Neuronal stem cell (in vitro differentiated cells): ENCODE results near the gene DHX16. TPM values are rescaled to one million over a fixed set of nuclear protein-coding genes. Genes with fewer than 3 reads are reported as not detected.
A peak's percentile ranks its signal among the peaks of the same experiment; 100 is the strongest.
"Not testable (repeated sequence)": the region's sequence is repeated elsewhere in the genome, so short reads cannot be mapped to it uniquely, and the experiment has no call there.

ENCODE experiments used
- DNase-seq: peaks from one replicate; pipeline ENCODE4 v3.0.0-alpha.2; 2013; ENCODE audit warnings: low spot score
- H2AFZ ChIP-seq: one replicate; pipeline ENCODE4 v1.6.1; 2013; ENCODE audit warnings: mild to moderate bottlenecking, low read length, inconsistent platforms
- H2AK5ac ChIP-seq: 2 replicates; pipeline ENCODE4 v1.6.1; 2013; ENCODE audit warnings: low read depth, mild to moderate bottlenecking, inconsistent platforms, low read length, moderate library complexity, mixed read lengths
- H2BK120ac ChIP-seq: 2 replicates; pipeline ENCODE4 v1.6.1; 2013; ENCODE audit warnings: low read depth, mild to moderate bottlenecking, inconsistent platforms, low read length, moderate library complexity, mixed read lengths
- H2BK12ac ChIP-seq: one replicate; pipeline ENCODE4 v1.6.1; 2013; ENCODE audit warnings: low read length, inconsistent platforms
- H2BK15ac ChIP-seq: 2 replicates; pipeline ENCODE4 v1.6.1; 2013; ENCODE audit warnings: mild to moderate bottlenecking, low read length, inconsistent platforms, mixed read lengths
- H2BK5ac ChIP-seq: one replicate; pipeline ENCODE4 v1.6.1; 2013; ENCODE audit warnings: inconsistent platforms, mild to moderate bottlenecking, low read length, moderate library complexity
- H3K14ac ChIP-seq: one replicate; pipeline ENCODE4 v1.6.1; 2013; ENCODE audit warnings: low read length, inconsistent platforms
- H3K18ac ChIP-seq: 2 replicates; pipeline ENCODE4 v1.6.1; 2013; ENCODE audit warnings: low read length, inconsistent platforms
- H3K23ac ChIP-seq: 2 replicates; pipeline ENCODE4 v1.6.1; 2013; ENCODE audit warnings: low read depth, mild to moderate bottlenecking, mixed read lengths, low read length, inconsistent platforms; ENCODE audit not compliant: poor library complexity
- H3K27ac ChIP-seq: replicated peaks from 3 replicates; pipeline ENCODE4 v1.5.1; 2013; ENCODE audit warnings: low read length, inconsistent platforms
- H3K27me3 ChIP-seq, 3 experiments: 2 replicates each; pipeline ENCODE4 v1.6.1; 2013; ENCODE audit warnings: low read length in 3 of 3, mild to moderate bottlenecking in 2 of 3, inconsistent platforms in 1 of 3, low read depth in 1 of 3, mixed read lengths in 1 of 3, moderate library complexity in 1 of 3; ENCODE audit not compliant: control insufficient read depth in 3 of 3, insufficient read depth in 3 of 3
- H3K36me3 ChIP-seq, 2 donors: replicated peaks in 1 of 2; 2 replicates each; pipeline ENCODE4 v1.6.1; 2013; ENCODE audit warnings: low read length in 2 of 2; ENCODE audit not compliant: control insufficient read depth in 2 of 2, insufficient read depth in 2 of 2
- H3K4ac ChIP-seq: 2 replicates; pipeline ENCODE4 v1.6.1; 2013; ENCODE audit warnings: inconsistent platforms, mild to moderate bottlenecking, low read length, moderate library complexity
- H3K4me1 ChIP-seq, 2 donors: 1 replicate in 1 of 2; 2 replicates in 1 of 2; pipeline ENCODE4 v1.6.1; 2013; ENCODE audit warnings: low read length in 2 of 2, low read depth in 1 of 2; ENCODE audit not compliant: control insufficient read depth in 2 of 2, insufficient read depth in 1 of 2
- H3K4me2 ChIP-seq: one replicate; pipeline ENCODE4 v1.6.1; 2013; ENCODE audit warnings: mild to moderate bottlenecking, low read length, inconsistent platforms; ENCODE audit not compliant: insufficient read depth, poor library complexity, severe bottlenecking
- H3K4me3 ChIP-seq, 2 donors: 2 replicates each; pipeline ENCODE4 v1.5.1; 2013; ENCODE audit warnings: low read length in 2 of 2, mild to moderate bottlenecking in 2 of 2, inconsistent platforms in 1 of 2, moderate library complexity in 1 of 2
- H3K79me1 ChIP-seq: one replicate; pipeline ENCODE4 v1.6.1; 2013; ENCODE audit warnings: low read depth, mild to moderate bottlenecking, inconsistent platforms, low read length, moderate library complexity
- H3K9ac ChIP-seq: one replicate; pipeline ENCODE4 v1.6.1; 2013; ENCODE audit warnings: mild to moderate bottlenecking, low read depth, low read length, inconsistent platforms; ENCODE audit not compliant: poor library complexity
- H3K9me3 ChIP-seq, 2 donors: replicated peaks in 1 of 2; 2 replicates each; pipeline versions ENCODE3 to v1.6.1; 2013; ENCODE audit warnings: low read length in 2 of 2, mild to moderate bottlenecking in 2 of 2, inconsistent platforms in 1 of 2, low read depth in 1 of 2, mixed read lengths in 1 of 2, moderate library complexity in 1 of 2; ENCODE audit not compliant: control insufficient read depth in 2 of 2, insufficient read depth in 1 of 2
- H4K8ac ChIP-seq: one replicate; pipeline ENCODE4 v1.6.1; 2013; ENCODE audit warnings: low read depth, mild to moderate bottlenecking, inconsistent platforms, low read length, moderate library complexity
- H4K91ac ChIP-seq: one replicate; pipeline ENCODE4 v1.6.1; 2013; ENCODE audit warnings: low read length, low read depth, mild to moderate bottlenecking, inconsistent platforms; ENCODE audit not compliant: poor library complexity
- WGBS, 2 donors: extraction: QIAGEN DNeasy Blood & Tissue Kit; methylation state at CpG; one replicate each; pipeline ENCODE4 v1.1.7; 2013; ENCODE audit warnings: missing lambda C conversion rate in 2 of 2, mixed read lengths in 1 of 2; ENCODE audit not compliant: insufficient read length in 2 of 2, insufficient replicate concordance in 1 of 2; ENCODE audit errors: extremely low coverage in 2 of 2; 5-methylcytosine and 5-hydroxymethylcytosine counted together
- polyA plus RNA-seq, 2 experiments: library from polyadenylated mRNA; stranded (reverse); fragments of 200-250 nt; gene quantifications; one replicate each; pipeline ENCODE4 v1.2.3, GENCODE V29; 2013

The DHX16 gene
- polyA plus RNA-seq (2013, experiment 1 of 2) = 16.0 TPM
- 14.8 TPM for polyA plus RNA-seq (2013, experiment 2 of 2)

GRCh38 chr6:30672445-30673253 lies at the start of gene DHX16:
Gene DHX16, minus strand, starts transcription at chr6:30673006. Its CDS starts 165 bp downstream, at chr6:30672841.
- Histone ChIP-seq H4K91ac (no peak within 1 kb of the TSS), H3K27me3 (no peaks in the 10 kb centered on the region), H3K14ac (peak within 1 kb of the TSS; percentile 83), H4K8ac (no peak within 1 kb of the TSS), H3K4me2 (peak within 1 kb of the TSS; percentile 79), H3K79me1 (peaks cover 7% of the 10 kb centered on the region), H3K36me3 (peaks cover 27 to 50% of the 10 kb centered on the region in 2 donors), H3K4me1 (peaks cover 0 to 4% of the 10 kb centered on the region in 2 donors), H2AK5ac (peak within 1 kb of the TSS; percentile 58), H2BK15ac (no peak within 1 kb of the TSS), H3K18ac (peak within 1 kb of the TSS; percentile 79), H3K23ac (peak within 1 kb of the TSS; percentile 76), H2AFZ (peak within 1 kb of the TSS; percentile 87), H3K4ac (no peak within 1 kb of the TSS), H3K27ac (peak within 1 kb of the TSS; percentile 54), H3K9me3 (no peaks in the 10 kb centered on the region), H3K4me3 (peak within 1 kb of the TSS; percentile 85 to 97), H2BK12ac (no peak within 1 kb of the TSS), H2BK120ac (no peak within 1 kb of the TSS), H3K9ac (peak within 1 kb of the TSS; percentile 99), H2BK5ac (peak within 1 kb of the TSS; percentile 88)
- no CpG with 5 or more reads among the region's 57 CpGs for WGBS, 2 donors
- DNase-seq = peak; percentile 94

- not testable (repeated sequence) for H2BK15ac ChIP-seq, H3K79me1 ChIP-seq, H3K9me3 ChIP-seq, H4K91ac ChIP-seq, H2BK12ac ChIP-seq, H3K27me3 ChIP-seq, H2AK5ac ChIP-seq, H2BK120ac ChIP-seq, DNase-seq, H4K8ac ChIP-seq, H2AFZ ChIP-seq, H3K4ac ChIP-seq
- H3K4me2 ChIP-seq = peak overlapping the region; percentile 69
- H3K36me3 ChIP-seq = peaks cover 40 to 53% of the 10 kb centered on the region in 2 donors
- H3K4me3 ChIP-seq = peak overlapping the region; percentile 88 to 98
- no CpG with 5 or more reads among the region's 10 CpGs for WGBS, 2 donors
- peak overlapping the region; percentile 50 for H3K14ac ChIP-seq
- peak overlapping the region; percentile 87 for H3K23ac ChIP-seq
- peak overlapping the region; percentile 89 for H2BK5ac ChIP-seq
- H3K27ac ChIP-seq = peak overlapping the region; percentile 77
- peak overlapping the region; percentile 90 for H3K18ac ChIP-seq
- H3K9ac ChIP-seq = peak overlapping the region; percentile 88
- peaks cover 11 to 24% of the 10 kb centered on the region in 2 donors for H3K4me1 ChIP-seq
Observed at GRCh38 chr6:30722025-30722279, 49.1 kb upstream of the DHX16 start.

DNA sequence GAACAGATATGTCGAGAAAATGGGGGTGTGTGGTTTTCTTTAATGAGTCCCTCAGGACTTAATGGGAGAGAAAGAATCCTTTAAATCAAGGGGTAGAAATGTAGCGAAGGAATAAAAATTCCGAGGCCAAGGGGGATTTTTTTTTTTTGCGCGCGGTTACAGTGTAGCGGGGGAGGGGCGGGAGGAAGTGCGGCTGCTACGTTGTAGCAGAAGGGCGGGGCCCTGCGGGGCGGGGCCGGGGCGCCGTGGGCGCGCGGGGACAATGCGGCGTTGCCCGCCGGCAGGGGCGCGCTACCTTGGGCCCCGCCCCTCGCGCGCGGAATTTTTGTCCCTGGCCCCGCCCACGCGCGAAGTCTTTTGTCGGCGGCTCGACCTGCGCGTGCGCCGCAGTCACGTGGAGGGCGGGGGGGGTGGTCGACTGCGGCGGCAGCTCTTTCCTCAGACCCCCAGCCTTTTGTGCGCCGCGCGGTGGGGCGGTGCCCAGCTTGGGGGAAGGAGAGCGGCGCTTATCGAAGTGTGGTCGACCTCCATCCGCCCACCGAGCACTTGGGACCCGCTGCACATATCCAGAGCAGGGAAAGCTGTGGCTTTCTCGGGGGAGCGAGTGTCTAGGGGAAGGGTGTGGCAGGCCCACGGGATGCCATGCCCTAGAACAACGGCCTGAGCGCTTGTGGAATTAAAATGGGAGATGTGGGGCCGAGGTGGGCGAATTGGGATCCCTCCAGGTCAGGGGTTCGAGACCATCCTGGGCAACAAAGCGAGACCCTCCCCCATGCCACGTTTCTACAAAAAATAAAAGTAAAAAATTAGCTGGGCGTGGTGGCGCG lies 48.6 kb upstream of the DHX16 start:
- Histone ChIP-seq H3K18ac (peak overlapping the region; percentile 90), H4K8ac (peak overlapping the region; percentile 26), H2BK12ac (no peak overlapping the region), H2BK120ac (no peak overlapping the region), H2AFZ (no peak overlapping the region), H3K14ac (peak overlapping the region; percentile 50), H3K4me2 (peak overlapping the region; percentile 69), H3K27ac (peak overlapping the region; percentile 89), H2BK5ac (peak overlapping the region; percentile 89), H2BK15ac (peak overlapping the region; percentile 73), H3K4ac (no peak overlapping the region), H3K36me3 (peaks cover 40 to 48% of the 10 kb centered on the region in 2 donors), H3K4me3 (peak overlapping the region; percentile 89 to 98), H3K9me3 (no peaks in the 10 kb centered on the region), H3K9ac (peak overlapping the region; percentile 88), H3K79me1 (peaks cover 8% of the 10 kb centered on the region), H4K91ac (no peak overlapping the region), H3K23ac (peak overlapping the region; percentile 87), H2AK5ac (no peak overlapping the region), H3K4me1 (peaks cover 13 to 28% of the 10 kb centered on the region in 2 donors), H3K27me3 (no peaks in the 10 kb centered on the region)
- peak; percentile 95 for DNase-seq
- WGBS, 2 donors = no CpG with 5 or more reads among the region's 71 CpGs

GRCh38 chr6:30720738-30721197 lies 48.0 kb upstream of the DHX16 start:
- Histone ChIP-seq H2AFZ (no peak overlapping the region), H2BK15ac (no peak overlapping the region), H2BK120ac (no peak overlapping the region), H3K9ac (peak overlapping the region; percentile 78), H3K23ac (no peak overlapping the region), H3K14ac (no peak overlapping the region), H3K9me3 (no peaks in the 10 kb centered on the region), H3K4ac (no peak overlapping the region), H4K91ac (no peak overlapping the region), H3K36me3 (peaks cover 36 to 43% of the 10 kb centered on the region in 2 donors), H3K18ac (peak overlapping the region; percentile 3), H3K79me1 (peaks cover 8% of the 10 kb centered on the region), H2AK5ac (peak overlapping the region; percentile 1), H3K4me3 (peak overlapping the region; percentile 89 to 98), H2BK5ac (no peak overlapping the region), H4K8ac (no peak overlapping the region), H2BK12ac (no peak overlapping the region), H3K4me1 (peaks cover 15 to 30% of the 10 kb centered on the region in 2 donors), H3K27me3 (no peaks in the 10 kb centered on the region), H3K4me2 (peak overlapping the region; percentile 26), H3K27ac (peak overlapping the region; percentile 89)
- no peak for DNase-seq
- WGBS, 2 donors = no CpG with 5 or more reads among the region's 29 CpGs
